Measurements from ENCODE around the gene EXTL1. TPM values are rescaled to one million over a fixed set of nuclear protein-coding genes. Genes with fewer than 3 reads are reported as not detected.

EXTL1 gene
- total and polyA plus RNA-seq, 2 of the 4 experiments (the other 2 are of a cell fraction): 0.90 to 5.2 TPM

- no peak overlapping the region for H3K18ac ChIP-seq (ENCODE audit: low read depth, low read length)
- H3K9ac ChIP-seq (ENCODE audit: low read depth, low read length): no peak overlapping the region
- no peaks in the 10 kb centered on the region for H3K9me3 ChIP-seq (ENCODE audit: control insufficient read depth, insufficient read depth, low read length)
- no peak overlapping the region for H4K91ac ChIP-seq (ENCODE audit: insufficient read depth, low read depth, low read length)
- no peak overlapping the region for H4K5ac ChIP-seq (ENCODE audit: low read depth, low read length)
- no TSS peak for BruUV-seq (replicated peaks)
- DNase-seq (no peak), ATAC-seq (ENCODE audit: low read depth) (no peak)
- no peak overlapping the region for H2BK15ac ChIP-seq (ENCODE audit: low read depth, low read length)
- CTCF ChIA-PET: no interaction called here
- no peak overlapping the region for H3K14ac ChIP-seq (replicated peaks; ENCODE audit: low read depth, low read length)
- no peak overlapping the region for H3K4me2 ChIP-seq (ENCODE audit: low read depth, low read length)
- no peak overlapping the region for H2BK5ac ChIP-seq (ENCODE audit: low read depth, low read length, poor library complexity, severe bottlenecking)
- H3K9me1 ChIP-seq (ENCODE audit: insufficient read depth, low read length): peaks cover 3% of the 10 kb centered on the region
- H4K20me1 ChIP-seq (ENCODE audit: insufficient read depth, low read length): no peaks in the 10 kb centered on the region
- no peak overlapping the region for H2BK120ac ChIP-seq (ENCODE audit: low read depth, low read length)
- POLR2A ChIA-PET (ENCODE audit: unreplicated experiment): no interaction called here
- H2AFZ ChIP-seq (replicated peaks; ENCODE audit: low read length, poor library complexity): no peak overlapping the region
- no peak overlapping the region for H2BK20ac ChIP-seq (ENCODE audit: low read depth, low read length)
- WGBS, 2 experiments (ENCODE audit: extremely low coverage in 2 of 2, insufficient read length in 1 of 2): no CpG with 5 or more reads among the region's 3 CpGs
- dilution Hi-C loops (cut with HindIII; ENCODE audit: low sequenced_read_pairs, unreplicated experiment): no loop called here
- no peak overlapping the region for H3K56ac ChIP-seq (ENCODE audit: extremely low read depth, insufficient read depth, low read length)
- H3K4me3 ChIP-seq (ENCODE audit: insufficient read depth, low read depth, low read length): no peak overlapping the region
- H3K27ac ChIP-seq (ENCODE audit: insufficient read depth, low read length): no peak overlapping the region
- in situ Hi-C loops (cut with MboI; ENCODE audit: low sequenced_read_pairs): no loop called here
- peaks cover 0 to 5% of the 10 kb centered on the region in 2 experiments; a peak in 1 of 4 replicates for H3K79me1 ChIP-seq (ENCODE audit: low read depth in 1 of 2, low read length in 2 of 2)
- no peak overlapping the region for H3K23ac ChIP-seq (ENCODE audit: low read depth, low read length)
- H3K36me3 ChIP-seq (ENCODE audit: control insufficient read depth, insufficient read depth, low read length): peaks cover 38% of the 10 kb centered on the region
- H3K4ac ChIP-seq (ENCODE audit: low read depth, low read length): no peak overlapping the region
- H3K4me1 ChIP-seq (ENCODE audit: control insufficient read depth, insufficient read depth, low read length): 0 out of 2 replicates have a peak, but pooled peaks cover 2% of the 10 kb centered on the region
- TF ChIP-seq MXI1 (IDR thresholded peaks at IDR 0.05; ENCODE audit: borderline replicate concordance, low read depth, low read length): no peak
- no peak for TF ChIP-seq ELK1 (IDR thresholded peaks at IDR 0.05; ENCODE audit: borderline replicate concordance, low read depth, low read length)
- TF ChIP-seq CTCF (conservative IDR thresholded peaks at IDR 0.05; ENCODE audit: low read depth, low read length): no peak
- TF ChIP-seq RCOR1 (IDR thresholded peaks at IDR 0.05; ENCODE audit: insufficient replicate concordance, low read length): no peak
- no peak for TF ChIP-seq MAFK (IDR thresholded peaks at IDR 0.05; ENCODE audit: low read depth, low read length)
- no peak for TF ChIP-seq RFX5 (IDR thresholded peaks at IDR 0.05; ENCODE audit: low read depth, low read length)
- no peak for TF ChIP-seq RAD21 (IDR thresholded peaks at IDR 0.05; ENCODE audit: low read length)
- TF ChIP-seq POLR2A (IDR thresholded peaks at IDR 0.05; ENCODE audit: low read depth, low read length): no peak
- no peak for TF ChIP-seq CEBPB (IDR thresholded peaks at IDR 0.05; ENCODE audit: low read depth, low read length)
- TF ChIP-seq CHD1 (IDR thresholded peaks at IDR 0.05; ENCODE audit: low read depth, low read length): no peak
- no peak for TF ChIP-seq FOS (IDR thresholded peaks at IDR 0.05; ENCODE audit: low read depth, low read length)
- no peaks in the 10 kb centered on the region for H3K27me3 ChIP-seq (ENCODE audit: control insufficient read depth, insufficient read depth, low read length)
- no peak overlapping the region for H4K8ac ChIP-seq (ENCODE audit: low read depth in 2 of 2, low read length in 2 of 2)
- intact Hi-C loops (cut with micrococcal nuclease): no loop called here
- no peak overlapping the region for H2AK9ac ChIP-seq (replicated peaks; ENCODE audit: low read depth, low read length, poor library complexity)
- H2AK5ac ChIP-seq (ENCODE audit: low read depth, low read length): no peak overlapping the region
Measured at GRCh38 chr1:25985670-25986069, 35.9 kb upstream of the EXTL1 start.

Data from IMR-90 (cell line).